Urothelium cell line (cell line): ENCODE results near the gene BCL7A.
"Not testable (repeated sequence)": the region's sequence is repeated elsewhere in the genome, so short reads cannot be mapped to it uniquely, and the experiment has no call there.

Experiments
- DNase-seq: peaks from one replicate; pipeline ENCODE4 v3.0.0; 2011; ENCODE audit warnings: low spot score, mixed read lengths
- FAIRE-seq: peaks from 2 replicates; lab custom pipeline; 2011; peaks lifted over from hg19 to GRCh38; lab: Jason Lieb, UNC

BCL7A gene

GRCh38 chr12:122050706-122051105 is 29.0 kb downstream of the BCL7A start:
- DNase-seq: no peak
- no peak for FAIRE-seq

GRCh38 chr12:122051231-122051876 is 29.7 kb downstream of the BCL7A start:
- FAIRE-seq: no peak
- no peak for DNase-seq

GRCh38 chr12:122052285-122052684 is 30.6 kb downstream of the BCL7A start:
- DNase-seq (no peak), FAIRE-seq (no peak)

DNA sequence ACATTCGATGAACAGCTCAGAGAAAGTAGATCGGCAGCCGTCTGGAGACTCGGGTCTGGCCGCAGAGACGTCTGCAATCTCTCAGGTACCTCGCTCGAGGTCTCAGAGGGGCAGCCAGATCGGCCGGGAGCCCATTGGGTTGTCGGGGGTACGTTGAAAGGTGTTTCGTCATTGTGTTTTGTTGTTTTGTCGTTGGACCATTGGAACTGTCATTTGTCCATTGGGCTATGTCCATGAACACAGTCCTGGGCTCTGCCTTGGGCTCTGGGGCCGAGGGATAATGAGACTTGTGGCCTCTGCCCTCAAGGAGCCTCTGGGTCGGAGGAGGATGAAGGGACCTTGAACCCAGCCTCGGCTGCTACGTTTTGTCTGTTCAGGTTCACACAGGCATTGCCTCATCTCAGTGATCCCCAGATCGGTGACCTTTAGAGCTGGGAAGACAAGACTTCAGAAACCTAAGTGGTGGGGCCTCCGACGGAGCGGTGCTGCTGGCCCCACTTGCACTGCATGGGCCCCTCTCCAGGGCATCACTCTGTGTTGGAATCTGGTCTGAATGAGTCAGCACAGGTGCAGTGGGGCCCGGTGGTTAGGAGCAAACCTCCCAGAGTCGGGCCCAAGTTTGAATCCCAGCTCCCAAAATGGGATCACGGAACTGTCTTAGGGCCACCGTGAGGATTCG is 33.3 kb downstream of the BCL7A start:
- DNase-seq: no peak
- no peak for FAIRE-seq

GRCh38 chr12:122056406-122056805 is 34.7 kb downstream of the BCL7A start:
- DNase-seq, FAIRE-seq: not testable (repeated sequence)

DNA sequence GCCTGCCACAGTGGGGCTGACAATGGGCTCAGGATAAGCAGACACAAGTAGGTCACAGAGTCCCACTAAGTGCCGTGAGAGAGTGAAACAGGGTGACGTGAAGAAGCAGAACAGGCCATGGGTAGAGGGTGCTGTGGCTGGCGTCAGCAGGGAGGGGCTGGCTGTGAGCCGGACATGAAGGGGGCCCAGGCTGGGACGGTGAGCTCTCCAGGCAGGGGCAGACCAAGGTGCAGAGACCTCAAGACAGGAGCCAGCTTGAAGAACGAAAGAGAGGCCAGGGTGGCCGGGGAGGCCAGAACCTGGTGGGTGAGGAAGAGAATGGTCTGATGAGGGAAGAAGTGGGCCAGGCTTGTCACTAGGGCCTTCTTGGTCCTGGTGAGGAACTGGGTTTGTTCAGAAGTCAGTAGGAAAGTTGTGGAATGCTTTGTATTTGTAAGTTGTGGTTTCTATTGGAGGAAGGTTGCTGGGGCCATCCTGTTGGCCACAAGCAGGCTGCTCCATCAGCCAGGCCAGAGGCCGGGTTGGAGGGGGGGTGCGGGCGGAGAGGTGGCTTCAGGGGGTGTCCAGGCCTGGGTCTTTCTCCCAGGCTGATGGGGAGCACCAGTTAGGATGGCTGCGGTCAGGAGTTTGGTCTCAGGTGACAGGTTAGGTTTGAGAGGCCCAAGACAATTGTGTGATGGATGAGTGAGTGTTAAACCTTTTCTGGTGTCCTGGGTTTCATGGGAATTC is 35.5 kb downstream of the BCL7A start:
- FAIRE-seq (no peak), DNase-seq (no peak)

DNA sequence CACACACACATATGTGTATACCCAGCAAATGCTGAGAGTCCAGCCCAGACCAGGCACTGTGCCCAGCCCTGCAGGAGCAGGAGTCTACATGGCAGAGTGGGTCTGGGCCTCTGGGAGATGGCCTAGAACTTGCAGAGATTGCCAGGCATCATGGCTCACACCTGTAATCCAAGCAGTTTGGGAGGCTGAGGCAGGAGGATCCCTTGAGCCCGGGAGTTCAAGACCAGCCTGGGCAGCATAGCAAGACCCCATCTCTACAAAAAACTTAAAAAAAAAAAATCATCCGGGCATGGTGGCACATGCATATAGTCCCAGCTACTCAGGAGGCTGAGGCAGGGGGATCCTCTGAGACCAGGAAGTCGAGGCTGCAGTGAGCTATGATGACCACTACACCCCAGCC is 36.1 kb downstream of the BCL7A start:
- no peak for FAIRE-seq
- no peak for DNase-seq

DNA sequence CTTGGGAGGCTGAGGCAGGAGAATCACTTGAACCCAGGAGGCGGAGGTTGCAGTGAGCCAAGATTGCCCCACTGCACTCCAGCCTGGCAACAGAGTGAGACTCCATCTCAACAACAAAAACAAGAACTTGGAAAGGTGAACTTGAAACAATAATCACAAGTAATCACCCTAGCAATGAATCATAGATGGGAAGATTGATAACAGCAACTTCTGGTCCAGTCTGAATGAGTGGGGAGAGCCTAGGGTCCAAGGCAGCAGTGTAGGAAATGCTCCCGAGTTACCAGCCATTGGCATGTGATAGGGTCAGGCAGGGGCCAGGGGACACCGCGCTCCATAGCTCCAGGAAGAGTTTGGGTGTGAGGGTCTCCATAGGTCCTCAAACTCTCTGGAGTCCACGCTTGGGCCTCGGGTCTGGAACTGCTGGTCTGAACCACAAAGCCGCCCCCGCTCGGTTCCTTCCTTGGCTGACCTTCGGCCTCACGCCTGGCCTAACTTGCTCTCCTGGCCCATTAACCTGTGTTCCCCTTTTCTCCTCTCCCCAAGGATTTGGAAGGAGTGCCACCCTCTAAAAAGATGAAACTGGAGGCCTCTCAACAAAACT is 37.0 kb downstream of the BCL7A start:
- DNase-seq: no peak
- no peak for FAIRE-seq

DNA sequence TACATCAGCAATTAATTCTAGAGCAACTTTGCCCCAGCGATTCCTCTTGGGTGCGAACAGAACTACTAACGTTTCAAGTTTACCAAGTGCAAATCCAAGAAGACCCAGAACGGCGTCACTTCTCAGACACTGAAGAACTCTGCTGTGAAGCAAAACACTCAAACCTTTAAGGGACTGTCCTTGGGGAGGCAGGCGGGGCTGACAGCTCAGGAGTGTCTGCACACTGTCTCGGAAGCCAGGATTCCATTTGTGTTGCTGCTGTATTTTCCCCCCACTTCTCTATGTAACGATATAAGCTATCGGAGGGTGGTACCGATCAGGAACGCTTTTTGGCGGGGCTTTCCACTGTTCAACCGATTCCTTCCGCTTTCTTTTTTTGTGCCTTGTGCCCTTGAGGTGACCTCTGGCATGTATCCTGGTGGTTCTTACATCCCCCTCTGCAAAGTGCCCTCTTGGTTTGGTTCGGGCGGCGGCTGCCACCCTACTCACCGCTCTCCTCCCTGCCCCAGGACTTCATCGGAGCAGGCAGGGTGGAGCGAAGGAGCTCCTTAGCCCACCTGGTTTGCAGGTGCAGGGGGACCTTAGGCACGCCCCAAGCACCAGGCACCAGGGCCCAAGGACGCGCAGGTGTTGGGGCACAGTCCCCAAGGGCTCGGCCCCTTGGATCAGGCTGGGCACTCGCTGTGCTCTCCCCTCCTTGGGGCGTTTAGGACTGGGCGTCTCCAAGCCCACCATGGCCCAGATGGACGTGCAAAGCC is 37.7 kb downstream of the BCL7A start:
- DNase-seq (no peak), FAIRE-seq (no peak)

DNA sequence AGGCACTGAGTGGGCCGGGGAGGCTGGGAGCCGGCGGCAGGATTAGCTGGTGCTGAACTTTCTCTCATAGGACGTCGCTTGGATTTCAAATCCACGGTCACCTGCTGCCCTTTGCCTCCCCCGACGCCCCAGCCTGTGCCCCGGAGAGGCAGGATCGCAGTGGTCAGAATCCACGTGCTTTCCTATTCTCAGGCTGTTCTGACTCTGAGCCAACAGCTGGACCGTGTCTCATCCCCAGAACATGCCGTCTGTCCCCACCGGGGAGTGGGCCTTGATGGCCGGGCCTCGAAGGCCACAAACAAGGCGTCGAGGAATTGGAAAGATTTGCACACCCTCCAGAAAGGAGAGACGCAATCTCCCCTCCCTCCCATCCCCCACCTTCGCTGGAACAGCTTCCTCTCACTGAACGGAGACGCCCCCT is 38.4 kb downstream of the BCL7A start:
- FAIRE-seq (no peak), DNase-seq (no peak)

GRCh38 chr12:122061253-122061652 is 39.6 kb downstream of the BCL7A start:
- FAIRE-seq (no peak), DNase-seq (no peak)

- no peak for FAIRE-seq
- DNase-seq: no peak
Measured at GRCh38 chr12:122062832-122063693, 41.4 kb downstream of the BCL7A start.

GRCh38 chr12:122063694-122064024 is 42.0 kb downstream of the BCL7A start:
- DNase-seq (no peak), FAIRE-seq (no peak)

DNA sequence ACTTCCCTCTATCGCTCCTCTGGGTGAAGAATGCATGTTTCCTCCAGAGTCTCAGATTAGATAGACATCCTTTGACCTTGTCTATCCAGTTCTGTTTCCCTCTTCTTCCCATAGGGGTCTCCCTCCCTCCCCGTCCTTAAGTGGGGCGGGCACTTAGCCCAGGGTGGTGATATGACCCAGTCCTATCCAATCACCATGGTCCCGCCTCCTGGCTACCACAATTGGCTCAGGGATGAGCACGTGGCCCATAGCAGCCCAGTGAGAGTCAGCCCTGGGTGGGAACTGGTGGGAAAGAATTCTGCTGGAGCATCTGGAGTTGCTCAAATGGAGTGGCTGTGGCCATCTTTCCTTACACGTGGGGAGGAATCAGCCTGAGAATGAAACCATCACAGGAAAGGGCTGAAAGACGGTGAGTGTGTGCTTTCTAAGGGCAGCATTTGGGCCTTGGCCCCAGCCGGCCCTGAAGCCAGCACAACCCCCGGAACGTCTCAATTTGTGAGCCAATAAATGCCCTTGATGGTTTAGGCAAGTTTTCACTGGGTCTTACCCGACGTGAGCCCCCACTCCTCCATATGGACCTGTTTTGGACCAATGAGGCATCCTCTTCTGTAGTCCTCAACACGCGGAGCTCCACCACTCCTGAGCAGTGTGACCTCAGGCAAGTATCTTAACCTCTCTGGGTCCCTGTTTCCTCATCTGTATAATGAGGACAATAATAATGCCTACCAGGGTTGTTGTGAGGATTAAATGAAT is 42.5 kb downstream of the BCL7A start:
- DNase-seq (peak; percentile 86), FAIRE-seq (peak; percentile 37)

DNA sequence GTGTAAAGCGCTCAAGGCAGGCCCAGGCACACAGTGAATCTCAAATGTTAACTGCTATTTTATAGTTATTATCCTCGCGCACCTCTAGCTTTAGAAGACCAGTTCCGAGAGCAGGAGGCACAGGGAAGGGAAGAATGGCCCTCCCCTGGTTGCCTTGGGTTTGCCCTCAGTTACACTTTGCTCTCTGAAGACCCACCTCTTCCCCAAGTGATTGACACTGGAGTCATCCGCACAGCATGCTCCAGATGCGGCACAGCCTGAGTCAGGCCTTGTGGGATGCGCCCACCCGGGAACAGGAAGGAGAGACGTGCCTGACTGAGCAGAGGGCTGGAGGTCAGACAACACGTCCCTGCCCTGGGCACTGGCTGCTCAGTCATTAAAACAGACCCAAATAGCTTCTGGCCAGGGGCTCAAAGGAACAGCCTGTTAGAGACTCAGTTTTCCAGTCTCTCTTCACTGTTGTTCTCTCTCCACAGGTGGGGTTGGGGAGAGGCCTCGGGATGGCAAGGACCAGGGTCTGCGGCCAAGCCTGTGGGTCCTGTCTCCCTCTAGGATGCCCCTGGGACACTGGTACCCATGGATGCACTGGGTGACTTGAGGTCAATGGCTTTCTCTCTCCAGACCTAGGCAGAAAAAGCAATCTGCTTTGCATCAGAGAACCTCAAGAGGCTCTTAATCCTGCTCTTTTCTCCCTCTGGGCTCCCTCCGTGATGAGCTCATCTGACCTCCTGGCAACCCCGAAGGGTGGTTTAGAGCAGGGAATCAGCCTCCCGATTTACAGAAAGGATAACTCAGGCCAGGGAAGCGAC is 43.3 kb downstream of the BCL7A start:
- FAIRE-seq: no peak

DNA sequence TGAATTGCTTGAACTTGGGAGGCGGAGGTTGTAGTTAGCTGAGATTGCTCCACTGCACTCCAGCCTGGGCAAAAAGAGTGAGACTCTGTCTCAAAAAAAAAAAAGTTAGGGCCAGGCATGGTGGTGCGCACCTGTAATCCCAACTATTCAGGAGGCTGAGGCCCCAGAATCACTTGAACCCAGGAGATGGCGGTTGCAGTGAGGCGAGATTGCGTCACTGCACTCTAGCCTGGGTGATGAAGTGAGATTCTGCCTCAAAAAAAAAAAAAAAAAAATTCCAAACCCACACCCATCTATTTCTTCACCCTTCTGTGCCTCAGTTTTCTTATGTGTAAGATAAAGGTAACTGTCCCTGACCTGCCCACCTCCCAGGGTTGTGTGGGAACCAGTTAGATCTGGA is 45.9 kb downstream of the BCL7A start:
- FAIRE-seq: no peak
- no peak for DNase-seq

More for the DNA sequence above, 43.3 kb downstream of the BCL7A start:
- peak; percentile 66 for DNase-seq

DNA sequence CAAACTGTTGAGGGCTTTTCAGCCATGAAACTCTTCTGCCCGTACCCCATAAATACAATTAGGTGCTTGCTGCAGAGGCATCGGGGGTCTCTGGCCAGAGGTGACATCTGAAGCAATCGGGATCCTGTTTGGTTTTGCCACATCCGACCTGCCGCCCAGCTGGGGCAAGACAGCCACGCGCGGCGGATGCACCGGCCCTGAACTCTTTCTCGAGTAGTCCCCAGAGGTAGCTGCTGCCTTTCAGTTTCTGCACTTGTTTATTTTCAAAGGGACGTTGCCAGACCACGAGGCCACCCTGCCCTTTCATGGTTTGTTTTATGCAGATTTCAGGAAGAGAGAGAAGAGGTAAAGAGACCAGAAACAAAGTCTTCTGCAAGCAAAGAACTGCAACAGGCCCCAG is 46.3 kb downstream of the BCL7A start:
- no peak for DNase-seq
- FAIRE-seq: no peak
